Stimulated activated naive CD8-positive, alpha-beta T cell treated with anti-CD3 and anti-CD28 coated beads, Interleukin-15, Interleukin-2, amounts not matched to agents 100 ng/mL and 50 ng/mL, for 24 hours (primary cell): ENCODE results near the gene WBP2.

ENCODE experiments used
- H3K27ac Mint-ChIP-seq: one replicate; pipeline ENCODE4 v1.8.0; 2021; ENCODE audit warnings: mild to moderate bottlenecking, mixed read lengths
- H3K27me3 Mint-ChIP-seq: one replicate; pipeline ENCODE4 v1.8.0; 2021; ENCODE audit warnings: mixed read lengths
- H3K36me3 Mint-ChIP-seq: one replicate; pipeline ENCODE4 v1.8.0; 2021; ENCODE audit warnings: low read depth, mixed read lengths
- H3K4me1 Mint-ChIP-seq: one replicate; pipeline ENCODE4 v1.8.0; 2021; ENCODE audit warnings: low read depth, mixed read lengths
- H3K4me3 Mint-ChIP-seq: one replicate; pipeline ENCODE4 v1.8.0; 2021; ENCODE audit warnings: mild to moderate bottlenecking, mixed read lengths
- H3K9me3 Mint-ChIP-seq: one replicate; pipeline ENCODE4 v1.8.0; 2021; ENCODE audit warnings: mixed read lengths

WBP2 gene

GRCh38 chr17:75834928-75835653 lies 20.0 kb downstream of the WBP2 start:
- Mint-ChIP-seq H3K36me3 (peaks cover 41% of the 10 kb centered on the region), H3K27ac (no peak overlapping the region), H3K9me3 (no peaks in the 10 kb centered on the region), H3K4me1 (peaks cover 34% of the 10 kb centered on the region), H3K27me3 (no peaks in the 10 kb centered on the region), H3K4me3 (no peak overlapping the region)

GRCh38 chr17:75834279-75834920 lies 20.7 kb downstream of the WBP2 start:
- Mint-ChIP-seq H3K4me3 (no peak overlapping the region), H3K4me1 (peaks cover 34% of the 10 kb centered on the region), H3K9me3 (no peaks in the 10 kb centered on the region), H3K27me3 (no peaks in the 10 kb centered on the region), H3K27ac (peak overlapping the region; percentile 52), H3K36me3 (peaks cover 41% of the 10 kb centered on the region)

- Mint-ChIP-seq H3K27ac (peak overlapping the region; percentile 98), H3K27me3 (no peaks in the 10 kb centered on the region), H3K4me1 (peaks cover 36% of the 10 kb centered on the region), H3K4me3 (peak overlapping the region; percentile 72), H3K36me3 (peaks cover 42% of the 10 kb centered on the region), H3K9me3 (no peaks in the 10 kb centered on the region)
Observed at GRCh38 chr17:75832652-75833400, 22.3 kb downstream of the WBP2 start.

- H3K9me3 Mint-ChIP-seq, result no peaks in the 10 kb centered on the region
- H3K4me3 Mint-ChIP-seq, result peak overlapping the region; percentile 72
- H3K27ac Mint-ChIP-seq, result peak overlapping the region; percentile 98
- no peaks in the 10 kb centered on the region for H3K27me3 Mint-ChIP-seq
- H3K36me3 Mint-ChIP-seq, result peaks cover 39% of the 10 kb centered on the region
- H3K4me1 Mint-ChIP-seq, result peaks cover 36% of the 10 kb centered on the region
Observed at GRCh38 chr17:75832164-75832651, 22.9 kb downstream of the WBP2 start.

GRCh38 chr17:75831032-75831571 lies 24.0 kb downstream of the WBP2 start:
- H3K4me3 Mint-ChIP-seq, result no peak overlapping the region
- no peak overlapping the region for H3K27ac Mint-ChIP-seq
- peaks cover 37% of the 10 kb centered on the region for H3K36me3 Mint-ChIP-seq

GRCh38 chr17:75830164-75831031 lies 24.7 kb downstream of the WBP2 start:
- H3K27me3 Mint-ChIP-seq, result no peaks in the 10 kb centered on the region
- H3K27ac Mint-ChIP-seq, result no peak overlapping the region
- H3K4me3 Mint-ChIP-seq, result no peak overlapping the region
- no peaks in the 10 kb centered on the region for H3K9me3 Mint-ChIP-seq
- peaks cover 37% of the 10 kb centered on the region for H3K36me3 Mint-ChIP-seq
- peaks cover 39% of the 10 kb centered on the region for H3K4me1 Mint-ChIP-seq

More at GRCh38 chr17:75831032-75831571, 24.0 kb downstream of the WBP2 start:
- H3K4me1 Mint-ChIP-seq, result peaks cover 39% of the 10 kb centered on the region
- H3K27me3 Mint-ChIP-seq, result no peaks in the 10 kb centered on the region
- H3K9me3 Mint-ChIP-seq, result no peaks in the 10 kb centered on the region

- H3K9me3 Mint-ChIP-seq, result no peaks in the 10 kb centered on the region
- peaks cover 35% of the 10 kb centered on the region for H3K4me1 Mint-ChIP-seq
- no peak overlapping the region for H3K4me3 Mint-ChIP-seq
- no peaks in the 10 kb centered on the region for H3K27me3 Mint-ChIP-seq
- peaks cover 34% of the 10 kb centered on the region for H3K36me3 Mint-ChIP-seq
- H3K27ac Mint-ChIP-seq, result no peak overlapping the region
Observed at GRCh38 chr17:75829747-75830146, 25.4 kb downstream of the WBP2 start.

GRCh38 chr17:75828741-75829140 lies 26.4 kb downstream of the WBP2 start:
- Mint-ChIP-seq H3K9me3 (no peaks in the 10 kb centered on the region), H3K4me3 (no peak overlapping the region), H3K27me3 (no peaks in the 10 kb centered on the region), H3K4me1 (peaks cover 28% of the 10 kb centered on the region), H3K27ac (no peak overlapping the region), H3K36me3 (peaks cover 25% of the 10 kb centered on the region)

- Mint-ChIP-seq H3K36me3 (peaks cover 19% of the 10 kb centered on the region), H3K27ac (peak overlapping the region; percentile 70), H3K4me1 (peaks cover 21% of the 10 kb centered on the region), H3K9me3 (no peaks in the 10 kb centered on the region), H3K4me3 (peak overlapping the region; percentile 3), H3K27me3 (no peaks in the 10 kb centered on the region)
Observed at GRCh38 chr17:75828076-75828400, 27.1 kb downstream of the WBP2 start.

GRCh38 chr17:75827308-75828075 lies 27.6 kb downstream of the WBP2 start:
- Mint-ChIP-seq H3K36me3 (peaks cover 17% of the 10 kb centered on the region), H3K4me3 (peak overlapping the region; percentile 3), H3K27me3 (no peaks in the 10 kb centered on the region), H3K9me3 (no peaks in the 10 kb centered on the region), H3K4me1 (peaks cover 15% of the 10 kb centered on the region), H3K27ac (peak overlapping the region; percentile 70)

- Mint-ChIP-seq H3K4me3 (no peak overlapping the region), H3K36me3 (peaks cover 12% of the 10 kb centered on the region), H3K27ac (no peak overlapping the region)
Observed at GRCh38 chr17:75826561-75827307, 28.4 kb downstream of the WBP2 start.

GRCh38 chr17:75825748-75826370 lies 29.3 kb downstream of the WBP2 start:
- H3K27me3 Mint-ChIP-seq, result no peaks in the 10 kb centered on the region
- H3K4me3 Mint-ChIP-seq, result no peak overlapping the region
- H3K9me3 Mint-ChIP-seq, result no peaks in the 10 kb centered on the region
- peaks cover 14% of the 10 kb centered on the region for H3K36me3 Mint-ChIP-seq
- no peak overlapping the region for H3K27ac Mint-ChIP-seq
- peaks cover 21% of the 10 kb centered on the region for H3K4me1 Mint-ChIP-seq

More at GRCh38 chr17:75826561-75827307, 28.4 kb downstream of the WBP2 start:
- Mint-ChIP-seq H3K9me3 (no peaks in the 10 kb centered on the region), H3K27me3 (no peaks in the 10 kb centered on the region), H3K4me1 (peaks cover 16% of the 10 kb centered on the region)

GRCh38 chr17:75825149-75825552 lies 30.0 kb downstream of the WBP2 start:
- no peaks in the 10 kb centered on the region for H3K27me3 Mint-ChIP-seq
- H3K27ac Mint-ChIP-seq, result no peak overlapping the region
- no peaks in the 10 kb centered on the region for H3K9me3 Mint-ChIP-seq
- peaks cover 21% of the 10 kb centered on the region for H3K4me1 Mint-ChIP-seq
- peaks cover 16% of the 10 kb centered on the region for H3K36me3 Mint-ChIP-seq
- H3K4me3 Mint-ChIP-seq, result no peak overlapping the region
